Measurements from ENCODE around the gene PPP2R2C. TPM values are rescaled to one million over a fixed set of nuclear protein-coding genes. Genes with fewer than 3 reads are reported as not detected.

The PPP2R2C gene
- total and polyA plus RNA-seq, 4 experiments from 2014 or later = not detected

DNA sequence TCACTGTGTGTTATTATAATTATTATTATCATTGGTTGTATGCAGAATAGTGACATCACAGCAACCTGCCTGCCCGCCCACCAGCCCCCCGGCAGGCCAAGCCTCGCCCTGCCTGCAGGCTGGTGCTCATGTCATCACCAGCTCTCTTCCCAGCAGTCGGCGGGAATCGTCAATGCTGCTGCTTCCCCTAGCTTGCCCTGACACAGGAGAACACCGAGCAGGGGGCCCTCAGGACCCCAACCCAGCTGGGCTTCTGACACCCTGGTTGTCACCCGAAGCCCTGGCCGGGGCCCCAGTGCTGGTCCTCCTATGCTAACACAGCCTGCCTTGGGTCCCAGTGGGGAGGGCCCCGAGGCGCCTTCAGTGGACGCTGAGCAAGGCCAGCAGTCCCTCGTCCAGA lies 100.6 kb downstream of the PPP2R2C start:
- Mint-ChIP-seq H3K27ac (no peak overlapping the region), H3K36me3 (no peaks in the 10 kb centered on the region), H3K27me3 (peaks cover 2 to 11% of the 10 kb centered on the region in 2 donors), H3K4me3 (no peak overlapping the region), H3K4me1 (no peaks in the 10 kb centered on the region), H3K9me3 (peaks cover 0 to 1% (median 0%) of the 10 kb centered on the region in 8 donors)
- Histone ChIP-seq H3K36me3 (ENCODE audit: insufficient read depth, low read length) (no peaks in the 10 kb centered on the region), H3K27ac (ENCODE audit: low read depth, low read length) (no peak overlapping the region), H3K4me1 (ENCODE audit: insufficient read depth, low read length) (no peaks in the 10 kb centered on the region), H3K4me3 (ENCODE audit: low read length in 2 of 2) (no peak overlapping the region), H3K27me3 (ENCODE audit: insufficient read depth, low read length) (no peaks in the 10 kb centered on the region), H3K9me3 (ENCODE audit: control insufficient read depth in 1 of 2, low read length in 2 of 2) (no peaks in the 10 kb centered on the region)
- ChIA-PET CTCF (ENCODE audit: partially characterized antibody) (no interaction called here), POLR2A (ENCODE audit: partially characterized antibody) (no interaction called here)
- DNase-seq = no peak
- intact Hi-C loops (cut with micrococcal nuclease) = no loop called here

DNA sequence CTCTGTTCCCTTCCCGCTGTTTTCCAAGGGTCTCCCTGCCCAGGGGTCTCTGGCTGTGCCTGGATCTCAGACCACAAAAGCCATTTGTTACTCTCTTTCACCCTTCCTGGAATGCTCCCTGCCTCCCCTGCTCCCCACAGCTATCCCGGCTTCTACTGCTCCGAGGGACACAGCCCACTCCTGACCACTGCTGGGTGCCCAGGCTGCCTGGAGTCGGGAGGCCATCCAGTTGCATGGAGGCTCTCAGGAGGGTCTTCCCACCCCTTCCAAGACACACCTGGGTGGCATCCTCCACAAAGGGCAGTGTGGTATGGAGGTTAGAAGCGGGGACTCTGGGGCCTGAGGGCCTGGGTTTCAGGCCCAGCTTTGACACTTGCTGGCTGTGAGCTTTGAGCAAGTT lies 101.1 kb downstream of the PPP2R2C start:
- POLR2A ChIA-PET (ENCODE audit: partially characterized antibody) = no interaction called here

DNA sequence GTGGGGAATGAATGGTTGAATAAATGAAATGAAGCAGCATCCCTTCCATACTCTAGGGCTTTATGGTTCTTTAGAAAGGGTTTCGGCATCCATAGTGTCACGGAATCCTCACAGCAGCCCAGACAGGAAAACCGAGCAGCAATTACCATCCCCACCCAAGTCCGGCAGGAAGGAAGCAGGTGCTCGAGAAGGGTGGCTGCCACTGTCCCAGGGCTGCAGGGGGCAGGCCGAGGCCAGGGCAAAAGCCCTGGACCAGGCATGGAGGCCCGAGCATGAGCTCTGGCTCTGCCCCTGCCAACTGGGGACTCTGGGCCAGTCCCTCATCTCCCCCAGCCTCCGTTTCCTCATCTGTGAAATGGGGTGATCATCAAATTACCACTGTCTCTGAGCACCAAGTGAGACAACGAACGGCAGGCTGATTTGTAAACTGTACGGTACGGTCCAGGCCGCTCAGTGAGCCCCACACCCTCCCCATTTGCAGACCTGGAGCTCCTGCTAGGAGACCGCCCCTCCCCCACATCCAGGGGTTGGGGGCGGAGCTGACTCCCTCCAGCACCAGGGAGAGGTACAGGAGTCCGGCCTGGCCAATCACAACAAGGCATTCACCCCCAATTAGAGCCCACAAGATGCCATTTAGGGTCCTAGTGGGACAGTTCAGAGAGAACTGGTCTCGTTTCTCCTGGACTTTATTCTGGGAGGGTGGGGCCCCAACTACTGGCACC lies 102.3 kb downstream of the PPP2R2C start:
- Histone ChIP-seq H3K27ac (ENCODE audit: low read depth, low read length) (no peak overlapping the region), H3K4me1 (ENCODE audit: insufficient read depth, low read length) (no peaks in the 10 kb centered on the region), H3K9me3 (ENCODE audit: control insufficient read depth in 1 of 2, low read length in 2 of 2) (no peaks in the 10 kb centered on the region), H3K27me3 (ENCODE audit: insufficient read depth, low read length) (no peaks in the 10 kb centered on the region), H3K36me3 (ENCODE audit: insufficient read depth, low read length) (no peaks in the 10 kb centered on the region), H3K4me3 (ENCODE audit: low read length in 2 of 2) (no peak overlapping the region)
- CTCF ChIA-PET (ENCODE audit: partially characterized antibody) = interaction anchor here (2.2 kb wide), 1 partner anchor 38 kb away, joined by 5 read pairs; no protein-coding TSS in a partner anchor
- H3K4me1 Mint-ChIP-seq = no peaks in the 10 kb centered on the region
- H3K9me3 Mint-ChIP-seq = peaks cover 0 to 1% (median 0%) of the 10 kb centered on the region in 8 donors
- POLR2A ChIA-PET (ENCODE audit: partially characterized antibody) = no interaction called here
- no peaks in the 10 kb centered on the region for H3K36me3 Mint-ChIP-seq
- intact Hi-C loops (cut with micrococcal nuclease) = no loop called here
- H3K27ac Mint-ChIP-seq = no peak overlapping the region
- no peak overlapping the region for H3K4me3 Mint-ChIP-seq
- peaks cover 2 to 8% of the 10 kb centered on the region in 2 donors for H3K27me3 Mint-ChIP-seq
- no peak for DNase-seq

More for the DNA sequence above, 101.1 kb downstream of the PPP2R2C start:
- no peak overlapping the region for H3K4me3 ChIP-seq (ENCODE audit: low read length in 2 of 2)
- no peak overlapping the region for H3K27ac ChIP-seq (ENCODE audit: low read depth, low read length)
- DNase-seq = no peak
- Mint-ChIP-seq H3K9me3 (peaks cover 0 to 1% (median 0%) of the 10 kb centered on the region in 8 donors), H3K4me3 (no peak overlapping the region), H3K36me3 (no peaks in the 10 kb centered on the region), H3K4me1 (no peaks in the 10 kb centered on the region), H3K27me3 (peaks cover 2 to 8% of the 10 kb centered on the region in 2 donors), H3K27ac (no peak overlapping the region)
- no peaks in the 10 kb centered on the region for H3K9me3 ChIP-seq (ENCODE audit: control insufficient read depth in 1 of 2, low read length in 2 of 2)
- H3K27me3 ChIP-seq (ENCODE audit: insufficient read depth, low read length) = no peaks in the 10 kb centered on the region
- intact Hi-C loops (cut with micrococcal nuclease) = no loop called here
- CTCF ChIA-PET (ENCODE audit: partially characterized antibody) = interaction anchor here (2.2 kb wide), 1 partner anchor 39 kb away, joined by 5 read pairs; no protein-coding TSS in a partner anchor
- no peaks in the 10 kb centered on the region for H3K4me1 ChIP-seq (ENCODE audit: insufficient read depth, low read length)
- H3K36me3 ChIP-seq (ENCODE audit: insufficient read depth, low read length) = no peaks in the 10 kb centered on the region

DNA sequence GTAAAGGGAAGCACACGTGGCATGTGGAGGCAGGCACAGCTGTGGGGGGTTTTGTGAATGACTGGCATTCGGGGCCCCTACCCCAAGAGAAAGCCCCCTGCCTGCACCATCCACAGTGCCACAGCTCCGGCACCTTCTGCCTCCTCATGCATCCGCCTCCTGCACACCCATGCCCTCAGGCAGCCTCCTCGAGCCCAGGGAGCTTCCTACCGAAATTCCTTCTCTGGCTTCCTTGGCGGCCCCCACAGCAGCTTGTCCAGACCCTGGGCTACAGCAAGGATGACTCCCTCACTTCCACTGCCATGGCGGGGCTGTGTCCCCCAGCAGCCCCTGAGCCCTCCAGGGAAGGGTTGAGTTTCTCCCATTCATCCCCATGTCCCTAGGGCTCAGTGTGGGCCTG lies 102.9 kb downstream of the PPP2R2C start:
- no peak overlapping the region for H3K4me3 ChIP-seq (ENCODE audit: low read length in 2 of 2)
- H3K27me3 ChIP-seq (ENCODE audit: insufficient read depth, low read length) = no peaks in the 10 kb centered on the region
- no peaks in the 10 kb centered on the region for H3K9me3 ChIP-seq (ENCODE audit: control insufficient read depth in 1 of 2, low read length in 2 of 2)
- DNase-seq = no peak
- Mint-ChIP-seq H3K4me1 (no peaks in the 10 kb centered on the region), H3K27me3 (peaks cover 2 to 8% of the 10 kb centered on the region in 2 donors), H3K9me3 (peaks cover 0 to 1% (median 0%) of the 10 kb centered on the region in 8 donors), H3K27ac (no peak overlapping the region), H3K36me3 (no peaks in the 10 kb centered on the region), H3K4me3 (no peak overlapping the region)
- intact Hi-C loops (cut with micrococcal nuclease) = no loop called here
- no peaks in the 10 kb centered on the region for H3K4me1 ChIP-seq (ENCODE audit: insufficient read depth, low read length)
- H3K36me3 ChIP-seq (ENCODE audit: insufficient read depth, low read length) = no peaks in the 10 kb centered on the region
- ChIA-PET CTCF (ENCODE audit: partially characterized antibody) (interaction anchor here (2.2 kb wide), 1 partner anchor 37 kb away, joined by 5 read pairs; no protein-coding TSS in a partner anchor), POLR2A (ENCODE audit: partially characterized antibody) (no interaction called here)
- H3K27ac ChIP-seq (ENCODE audit: low read depth, low read length) = no peak overlapping the region

DNA sequence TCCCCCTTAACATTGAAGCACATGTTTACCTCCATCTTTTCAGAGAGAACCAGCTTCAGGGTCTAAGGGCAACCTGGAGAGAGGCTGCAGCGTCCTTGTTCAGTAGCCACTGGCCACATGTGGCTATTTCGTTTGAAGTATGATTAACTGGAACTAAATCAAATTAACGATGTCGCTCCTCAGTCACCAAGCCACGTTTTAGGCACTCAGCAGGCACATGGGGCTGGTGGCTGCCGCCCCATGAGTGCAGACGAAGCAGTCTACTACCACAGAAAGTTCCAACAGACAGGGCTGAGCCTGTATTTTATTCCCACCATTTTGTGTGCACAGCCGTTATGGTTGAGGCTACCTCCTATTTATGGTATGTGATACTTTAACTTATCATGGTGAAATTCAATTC lies 103.4 kb downstream of the PPP2R2C start:
- Mint-ChIP-seq H3K36me3 (no peaks in the 10 kb centered on the region), H3K27me3 (peaks cover 2 to 10% of the 10 kb centered on the region in 2 donors), H3K4me3 (no peak overlapping the region), H3K27ac (no peak overlapping the region), H3K4me1 (no peaks in the 10 kb centered on the region), H3K9me3 (no peaks in the 10 kb centered on the region)
- intact Hi-C loops (cut with micrococcal nuclease) = no loop called here
- CTCF ChIA-PET (ENCODE audit: partially characterized antibody) = interaction anchor here (2.2 kb wide), 1 partner anchor 37 kb away, joined by 5 read pairs; no protein-coding TSS in a partner anchor
- no peak for DNase-seq
- Histone ChIP-seq H3K4me1 (ENCODE audit: insufficient read depth, low read length) (no peaks in the 10 kb centered on the region), H3K9me3 (ENCODE audit: control insufficient read depth in 1 of 2, low read length in 2 of 2) (no peaks in the 10 kb centered on the region), H3K36me3 (ENCODE audit: insufficient read depth, low read length) (no peaks in the 10 kb centered on the region), H3K4me3 (ENCODE audit: low read length in 2 of 2) (no peak overlapping the region), H3K27ac (ENCODE audit: low read depth, low read length) (no peak overlapping the region), H3K27me3 (ENCODE audit: insufficient read depth, low read length) (no peaks in the 10 kb centered on the region)
- POLR2A ChIA-PET (ENCODE audit: partially characterized antibody) = no interaction called here

DNA sequence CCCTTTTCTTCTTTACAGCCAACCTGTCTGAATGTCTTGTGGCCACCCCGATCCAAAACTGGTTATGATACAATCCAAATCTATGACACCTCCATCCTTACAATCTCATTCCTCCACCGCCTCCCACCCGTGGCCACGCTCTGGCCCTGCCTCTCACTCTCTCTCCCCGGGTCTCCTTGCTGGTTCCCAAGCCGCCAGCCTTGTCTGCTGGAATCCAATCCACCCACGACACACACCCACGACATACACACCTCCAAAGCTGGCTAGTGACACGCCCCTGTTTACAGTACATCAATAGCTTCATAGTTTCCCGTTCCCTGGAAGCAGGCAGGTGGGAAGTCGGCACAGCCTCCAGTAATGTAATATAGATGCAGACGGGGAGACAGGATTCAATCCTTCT lies 103.8 kb downstream of the PPP2R2C start:
- no peaks in the 10 kb centered on the region for H3K4me1 ChIP-seq (ENCODE audit: insufficient read depth, low read length)
- H3K36me3 ChIP-seq (ENCODE audit: insufficient read depth, low read length) = no peaks in the 10 kb centered on the region
- H3K9me3 ChIP-seq (ENCODE audit: control insufficient read depth in 1 of 2, low read length in 2 of 2) = no peaks in the 10 kb centered on the region
- ChIA-PET POLR2A (ENCODE audit: partially characterized antibody) (no interaction called here), CTCF (ENCODE audit: partially characterized antibody) (no interaction called here)
- H3K27ac ChIP-seq (ENCODE audit: low read depth, low read length) = no peak overlapping the region
- H3K4me1 Mint-ChIP-seq = no peaks in the 10 kb centered on the region
- H3K36me3 Mint-ChIP-seq = no peaks in the 10 kb centered on the region
- H3K4me3 Mint-ChIP-seq = no peak overlapping the region
- no peak for DNase-seq
- peak overlapping the region in 1 of 7 donors; percentile 24 for H3K27ac Mint-ChIP-seq
- no peaks in the 10 kb centered on the region for H3K9me3 Mint-ChIP-seq
- no peaks in the 10 kb centered on the region for H3K27me3 ChIP-seq (ENCODE audit: insufficient read depth, low read length)
- intact Hi-C loops (cut with micrococcal nuclease) = no loop called here
- H3K27me3 Mint-ChIP-seq = peaks cover 2 to 10% of the 10 kb centered on the region in 2 donors
- no peak overlapping the region for H3K4me3 ChIP-seq (ENCODE audit: low read length in 2 of 2)

DNA sequence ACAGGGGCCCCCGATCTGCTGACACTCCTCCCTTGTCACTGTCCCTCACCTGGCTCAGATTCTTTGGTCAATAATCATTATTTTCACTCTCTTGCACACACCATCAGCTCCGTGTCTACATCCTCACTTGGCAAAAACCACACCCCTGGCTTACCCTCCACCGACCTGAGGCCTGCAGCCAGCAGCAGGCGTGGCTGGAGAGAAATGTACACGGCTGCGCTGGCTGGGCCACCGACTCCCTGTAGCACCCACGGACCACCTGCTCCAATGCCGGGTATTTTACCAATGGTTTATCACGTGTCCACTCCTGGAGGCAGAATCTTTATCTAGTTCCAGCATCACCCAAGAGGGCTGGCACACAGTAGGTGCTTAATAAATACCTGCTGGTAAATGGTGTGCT lies 104.3 kb downstream of the PPP2R2C start:
- H3K4me3 ChIP-seq (ENCODE audit: low read length in 2 of 2) = no peak overlapping the region
- H3K9me3 ChIP-seq (ENCODE audit: control insufficient read depth in 1 of 2, low read length in 2 of 2) = no peaks in the 10 kb centered on the region
- POLR2A ChIA-PET (ENCODE audit: partially characterized antibody) = no interaction called here
- no peaks in the 10 kb centered on the region for H3K36me3 ChIP-seq (ENCODE audit: insufficient read depth, low read length)
- Mint-ChIP-seq H3K4me3 (no peak overlapping the region), H3K36me3 (no peaks in the 10 kb centered on the region), H3K27me3 (peaks cover 2 to 10% of the 10 kb centered on the region in 2 donors), H3K27ac (no peak overlapping the region), H3K9me3 (peaks cover 0 to under 1% (median 0%) of the 10 kb centered on the region in 8 donors), H3K4me1 (no peaks in the 10 kb centered on the region)
- no peaks in the 10 kb centered on the region for H3K4me1 ChIP-seq (ENCODE audit: insufficient read depth, low read length)
- no peak overlapping the region for H3K27ac ChIP-seq (ENCODE audit: low read depth, low read length)
- CTCF ChIA-PET (ENCODE audit: partially characterized antibody) = no interaction called here
- DNase-seq = no peak
- no peaks in the 10 kb centered on the region for H3K27me3 ChIP-seq (ENCODE audit: insufficient read depth, low read length)
- intact Hi-C loops (cut with micrococcal nuclease) = no loop called here
